Subcutaneous abdominal adipose tissue (tissue), 5 donors: ENCODE results near the gene TRA2B.

Experiments used
- H3K27ac ChIP-seq: one replicate; pipeline ENCODE4 v1.7.0; 2013; ENCODE audit warnings: low read depth, mild to moderate bottlenecking, inconsistent platforms, low read length, moderate library complexity
- H3K27me3 ChIP-seq, 5 donors: one replicate each; pipeline ENCODE4 v1.7.0; 2013; ENCODE audit warnings: low read length in 5 of 5, inconsistent platforms in 1 of 5; ENCODE audit not compliant: control insufficient read depth in 5 of 5, insufficient read depth in 4 of 5
- H3K36me3 ChIP-seq, 5 donors: one replicate each; pipeline ENCODE4 v1.7.0; 2013; ENCODE audit warnings: low read length in 5 of 5; ENCODE audit not compliant: control insufficient read depth in 5 of 5, insufficient read depth in 5 of 5
- H3K4me1 ChIP-seq, 5 donors: one replicate each; pipeline ENCODE4 v1.7.0; 2013; ENCODE audit warnings: low read length in 5 of 5, mild to moderate bottlenecking in 3 of 5, moderate library complexity in 1 of 5; ENCODE audit not compliant: control insufficient read depth in 5 of 5, insufficient read depth in 5 of 5
- H3K4me3 ChIP-seq, 5 donors: one replicate each; pipeline ENCODE4 v1.7.0; 2013; ENCODE audit warnings: low read length in 5 of 5, low read depth in 1 of 5
- H3K9ac ChIP-seq, 5 donors: one replicate each; pipeline ENCODE4 v1.7.0; 2013; ENCODE audit warnings: low read length in 5 of 5, mild to moderate bottlenecking in 4 of 5, moderate library complexity in 3 of 5
- H3K9me3 ChIP-seq, 5 donors: one replicate each; pipeline ENCODE4 v1.7.0; 2013; ENCODE audit warnings: low read length in 5 of 5; ENCODE audit not compliant: control insufficient read depth in 5 of 5
- donor health status: healthy.
- donor health status: healthy.
- donor health status: healthy.
- donor health status: healthy.
- donor health status: healthy.

The TRA2B gene

GRCh38 chr3:185958626-185959025 lies 20.8 kb upstream of the TRA2B start:
- no peak overlapping the region for H3K27ac ChIP-seq
- H3K4me1 ChIP-seq = peaks cover 0 to 10% (median 7%) of the 10 kb centered on the region in 5 donors
- no peaks in the 10 kb centered on the region for H3K27me3 ChIP-seq
- no peaks in the 10 kb centered on the region for H3K36me3 ChIP-seq
- no peak overlapping the region for H3K9ac ChIP-seq
- no peak overlapping the region for H3K4me3 ChIP-seq
- peaks cover 0 to 2% (median 0%) of the 10 kb centered on the region in 5 donors for H3K9me3 ChIP-seq

- H3K9ac ChIP-seq = no peak overlapping the region
- no peak overlapping the region for H3K27ac ChIP-seq
These were observed 18.4 kb upstream of the TRA2B start for GRCh38 chr3:185956244-185956643.

GRCh38 chr3:185954366-185954723 lies 16.5 kb upstream of the TRA2B start:
- Histone ChIP-seq H3K27me3 (peaks cover 0 to 4% (median 0%) of the 10 kb centered on the region in 5 donors), H3K27ac (no peak overlapping the region), H3K4me3 (no peak overlapping the region), H3K4me1 (no peaks in the 10 kb centered on the region), H3K36me3 (no peaks in the 10 kb centered on the region), H3K9me3 (peaks cover 0 to 3% (median 0%) of the 10 kb centered on the region in 5 donors), H3K9ac (no peak overlapping the region)

More at GRCh38 chr3:185956244-185956643, 18.4 kb upstream of the TRA2B start:
- peaks cover 0 to 10% (median 7%) of the 10 kb centered on the region in 5 donors for H3K4me1 ChIP-seq
- H3K4me3 ChIP-seq = no peak overlapping the region
- H3K27me3 ChIP-seq = peaks cover 0 to 4% (median 0%) of the 10 kb centered on the region in 5 donors
- H3K36me3 ChIP-seq = no peaks in the 10 kb centered on the region
- H3K9me3 ChIP-seq = peaks cover 0 to 3% (median 0%) of the 10 kb centered on the region in 5 donors

DNA sequence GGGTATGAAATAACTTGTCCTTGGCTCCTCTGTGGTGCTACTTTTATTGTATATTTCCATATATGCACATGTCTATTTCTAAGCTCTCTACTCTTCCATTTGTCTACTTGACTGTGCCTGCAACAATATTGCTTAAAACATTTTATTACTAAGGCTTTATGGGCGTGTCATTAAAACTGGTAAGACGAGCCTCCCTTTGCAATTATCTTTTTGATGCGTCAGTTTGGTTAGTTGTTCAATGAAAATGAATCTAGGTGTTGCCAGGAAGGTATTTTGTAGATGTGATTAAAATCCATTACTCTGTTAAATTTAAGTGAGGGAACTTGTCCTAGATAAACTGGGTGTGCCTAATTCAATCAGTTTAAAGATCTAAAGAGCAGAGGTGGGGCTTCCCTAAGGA lies 12.9 kb upstream of the TRA2B start:
- Histone ChIP-seq H3K9ac (no peak overlapping the region), H3K36me3 (no peaks in the 10 kb centered on the region), H3K9me3 (peaks cover 0 to 3% (median 0%) of the 10 kb centered on the region in 5 donors), H3K27me3 (peaks cover 0 to 4% (median 0%) of the 10 kb centered on the region in 5 donors), H3K27ac (no peak overlapping the region), H3K4me1 (no peaks in the 10 kb centered on the region), H3K4me3 (no peak overlapping the region)

- Histone ChIP-seq H3K9ac (no peak overlapping the region), H3K4me1 (no peaks in the 10 kb centered on the region), H3K27me3 (peaks cover 0 to 4% (median 0%) of the 10 kb centered on the region in 5 donors), H3K36me3 (no peaks in the 10 kb centered on the region), H3K4me3 (no peak overlapping the region), H3K27ac (no peak overlapping the region), H3K9me3 (peaks cover 0 to 3% (median 0%) of the 10 kb centered on the region in 5 donors)
These were observed 11.7 kb upstream of the TRA2B start for GRCh38 chr3:185949515-185949914.

DNA sequence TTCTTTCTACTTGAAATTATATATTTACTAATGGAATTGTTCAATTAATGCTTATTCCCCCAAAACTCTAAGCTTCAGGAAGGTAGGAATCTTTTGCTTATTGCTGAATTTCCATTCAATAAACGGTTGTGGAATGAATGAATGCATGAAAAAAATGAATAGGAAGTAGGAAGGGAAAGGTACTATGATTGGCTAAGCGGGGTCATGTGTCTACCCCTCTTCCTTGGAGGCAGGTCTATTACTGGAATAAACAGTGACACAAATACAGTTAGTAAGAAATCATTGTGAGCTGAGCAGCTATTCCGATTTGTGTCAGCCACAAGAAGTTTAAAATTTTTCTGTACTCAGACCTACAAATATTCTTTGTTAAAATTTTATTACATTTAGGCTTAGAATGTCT lies 10.5 kb upstream of the TRA2B start:
- Histone ChIP-seq H3K27me3 (peaks cover 0 to 4% (median 0%) of the 10 kb centered on the region in 5 donors), H3K9ac (no peak overlapping the region), H3K27ac (no peak overlapping the region), H3K4me1 (peaks cover 1 to 4% (median 3%) of the 10 kb centered on the region in 5 donors), H3K36me3 (no peaks in the 10 kb centered on the region), H3K4me3 (no peak overlapping the region), H3K9me3 (peaks cover 0 to 3% (median 0%) of the 10 kb centered on the region in 5 donors)

- H3K4me1 ChIP-seq = peaks cover 2 to 9% (median 8%) of the 10 kb centered on the region in 5 donors
- H3K36me3 ChIP-seq = no peaks in the 10 kb centered on the region
- H3K4me3 ChIP-seq = peak overlapping the region in 2 of 5 donors; percentile 57 to 60
- no peak overlapping the region for H3K9ac ChIP-seq
- H3K9me3 ChIP-seq = no peaks in the 10 kb centered on the region
- H3K27ac ChIP-seq = no peak overlapping the region
- no peaks in the 10 kb centered on the region for H3K27me3 ChIP-seq
These were observed 5.9 kb upstream of the TRA2B start for GRCh38 chr3:185943760-185944106.

- Histone ChIP-seq H3K27ac (peak overlapping the region; percentile 61), H3K9ac (peak overlapping the region in 2 of 5 donors; percentile 44 to 49), H3K27me3 (no peaks in the 10 kb centered on the region), H3K9me3 (no peaks in the 10 kb centered on the region), H3K4me1 (peaks cover 3 to 12% (median 9%) of the 10 kb centered on the region in 5 donors), H3K36me3 (no peaks in the 10 kb centered on the region), H3K4me3 (peak overlapping the region; percentile 54 to 74 (median 60))
These were observed 5.3 kb upstream of the TRA2B start for GRCh38 chr3:185942907-185943759.

DNA sequence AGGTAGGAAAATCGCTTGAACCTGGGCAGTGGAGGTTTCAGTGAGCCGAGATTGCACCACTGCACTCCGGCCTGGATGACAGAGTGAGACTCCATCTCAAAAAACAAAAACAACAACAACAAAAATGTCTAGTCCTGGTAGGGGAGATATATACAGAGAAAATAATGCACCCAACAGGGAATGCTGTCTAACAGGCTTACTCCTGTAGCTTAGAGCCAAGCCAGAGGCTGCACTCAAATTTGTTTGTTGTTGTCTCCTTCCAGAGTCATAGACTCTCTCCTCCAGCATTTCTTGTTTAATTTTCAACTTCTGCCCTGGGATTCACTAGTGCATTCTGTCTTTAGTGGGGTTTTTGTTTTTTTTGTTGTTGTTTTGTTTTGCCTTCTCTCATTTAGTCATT lies 4.6 kb upstream of the TRA2B start:
- Histone ChIP-seq H3K27ac (peak overlapping the region; percentile 61), H3K9ac (no peak overlapping the region)

DNA sequence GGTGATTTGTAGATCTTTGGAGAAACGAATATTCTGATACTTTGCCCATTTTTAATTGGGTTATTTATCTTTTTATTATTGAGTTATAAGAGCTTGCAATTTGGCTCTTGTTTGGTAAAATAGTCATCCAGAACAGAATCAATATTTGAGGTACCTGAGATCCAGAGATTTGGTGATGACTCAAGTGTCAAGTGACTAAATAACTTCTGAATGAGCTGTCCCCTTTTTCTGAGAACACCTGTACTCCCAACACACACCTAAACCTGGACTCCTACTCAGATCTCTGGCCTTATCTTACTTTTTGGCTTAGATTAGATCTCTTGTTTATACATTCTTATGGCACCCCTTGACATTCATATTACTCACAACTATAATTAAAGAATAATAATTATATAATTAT lies 3.1 kb upstream of the TRA2B start:
- Histone ChIP-seq H3K9me3 (no peaks in the 10 kb centered on the region), H3K4me1 (peaks cover 4 to 16% (median 9%) of the 10 kb centered on the region in 5 donors), H3K27ac (no peak overlapping the region), H3K36me3 (no peaks in the 10 kb centered on the region), H3K4me3 (no peak overlapping the region), H3K9ac (no peak overlapping the region), H3K27me3 (no peaks in the 10 kb centered on the region)

More for the DNA sequence above, 4.6 kb upstream of the TRA2B start:
- no peak overlapping the region for H3K4me3 ChIP-seq
- H3K36me3 ChIP-seq = no peaks in the 10 kb centered on the region
- peaks cover 4 to 12% (median 9%) of the 10 kb centered on the region in 5 donors for H3K4me1 ChIP-seq
- H3K27me3 ChIP-seq = no peaks in the 10 kb centered on the region
- no peaks in the 10 kb centered on the region for H3K9me3 ChIP-seq
